Urinary bladder (tissue), 4 donors: Measurements from ENCODE around the gene NEU2. TPM values are rescaled to one million over a fixed set of nuclear protein-coding genes. Genes with fewer than 3 reads are reported as not detected.
"Not testable (repeated sequence)": the region's sequence is repeated elsewhere in the genome, so short reads cannot be mapped to it uniquely, and the experiment has no call there.

Experiments used
- DNase-seq: peaks from one replicate; pipeline ENCODE4 v3.0.0-alpha.2; 2015; ENCODE audit errors: extremely low spot score
- H3K27ac ChIP-seq: one replicate; pipeline ENCODE4 v1.5.1; 2013; ENCODE audit warnings: low read depth, mild to moderate bottlenecking, moderate library complexity
- H3K36me3 ChIP-seq: one replicate; pipeline ENCODE4 v1.6.1; 2013; ENCODE audit warnings: mild to moderate bottlenecking, moderate library complexity; ENCODE audit not compliant: insufficient read depth
- H3K4me1 ChIP-seq: one replicate; pipeline ENCODE4 v1.6.1; 2013; ENCODE audit warnings: mild to moderate bottlenecking, moderate library complexity; ENCODE audit not compliant: insufficient read depth
- H3K4me3 ChIP-seq: one replicate; pipeline ENCODE4 v1.5.1; 2013; ENCODE audit warnings: low read depth, low read length
- WGBS: extraction: QIAGEN DNeasy Blood & Tissue Kit; methylation state at CpG from one replicate; pipeline ENCODE4 v1.1.7; 2013; 5-methylcytosine and 5-hydroxymethylcytosine counted together
- polyA plus RNA-seq: library from polyadenylated mRNA; stranded (reverse); fragments of 200-250 nt; gene quantifications from one replicate; pipeline ENCODE4 v1.2.3, GENCODE V29; 2013
- total RNA-seq: library from RNA; depleted of rRNA; stranded (reverse); fragments of >200 nt; gene quantifications from one replicate; pipeline ENCODE4 v1.2.3, GENCODE V29; 2014
- donor health status: healthy with polysubstance abuse.
- donor health status: healthy.

The NEU2 gene
- total and polyA plus RNA-seq, 2 donors, result not detected

- DNase-seq, result no peak
- peak overlapping the region; percentile 43 for H3K27ac ChIP-seq
- no peaks in the 10 kb centered on the region for H3K36me3 ChIP-seq
- no peaks in the 10 kb centered on the region for H3K4me1 ChIP-seq
- peak overlapping the region; percentile 36 for H3K4me3 ChIP-seq
- 67% methylated on average over 10 of the region's 10 CpGs for WGBS
Measured at GRCh38 chr2:233060980-233061590, 28.6 kb downstream of the NEU2 start.

GRCh38 chr2:233061591-233062450 is 29.3 kb downstream of the NEU2 start:
- DNase-seq, result no peak
- WGBS, result 41% methylated on average over 12 of the region's 12 CpGs
- Histone ChIP-seq H3K27ac (peak overlapping the region; percentile 43), H3K4me1 (no peaks in the 10 kb centered on the region), H3K4me3 (peak overlapping the region; percentile 36), H3K36me3 (no peaks in the 10 kb centered on the region)

- H3K27ac ChIP-seq, result no peak overlapping the region
- no peak for DNase-seq
- H3K4me3 ChIP-seq, result no peak overlapping the region
- WGBS, result 64% methylated on average over 4 of the region's 4 CpGs
- no peaks in the 10 kb centered on the region for H3K4me1 ChIP-seq
- no peaks in the 10 kb centered on the region for H3K36me3 ChIP-seq
Measured at GRCh38 chr2:233062451-233062850, 30.0 kb downstream of the NEU2 start.

- DNase-seq, result no peak
- no peaks in the 10 kb centered on the region for H3K4me1 ChIP-seq
- H3K27ac ChIP-seq, result no peak overlapping the region
- no peaks in the 10 kb centered on the region for H3K36me3 ChIP-seq
- 74% methylated on average over 6 of the region's 6 CpGs for whole genome bisulfite sequencing
- no peak overlapping the region for H3K4me3 ChIP-seq
Measured at GRCh38 chr2:233062946-233063268, 30.4 kb downstream of the NEU2 start.

- DNase-seq, result no peak
- H3K36me3 ChIP-seq, result no peaks in the 10 kb centered on the region
- H3K27ac ChIP-seq, result no peak overlapping the region
- no peak overlapping the region for H3K4me3 ChIP-seq
- WGBS, result 68% methylated on average over 13 of the region's 13 CpGs
- no peaks in the 10 kb centered on the region for H3K4me1 ChIP-seq
Measured at GRCh38 chr2:233063269-233063975, 30.9 kb downstream of the NEU2 start.

- DNase-seq, result no peak
- H3K36me3 ChIP-seq, result no peaks in the 10 kb centered on the region
- no peaks in the 10 kb centered on the region for H3K4me1 ChIP-seq
- 84% methylated on average over 9 of the region's 9 CpGs for WGBS
- no peak overlapping the region for H3K27ac ChIP-seq
- H3K4me3 ChIP-seq, result no peak overlapping the region
Measured at GRCh38 chr2:233063976-233064411, 31.5 kb downstream of the NEU2 start.

GRCh38 chr2:233064530-233065199 is 32.2 kb downstream of the NEU2 start:
- Histone ChIP-seq H3K4me1 (no peaks in the 10 kb centered on the region), H3K36me3 (no peaks in the 10 kb centered on the region), H3K4me3 (no peak overlapping the region), H3K27ac (no peak overlapping the region)
- WGBS, result 76% methylated on average over 16 of the region's 16 CpGs
- DNase-seq, result no peak

- WGBS, result 83% methylated on average over 4 of the region's 4 CpGs
- not testable (repeated sequence) for H3K36me3 ChIP-seq, DNase-seq, H3K27ac ChIP-seq, H3K4me1 ChIP-seq, H3K4me3 ChIP-seq
Measured at GRCh38 chr2:233065200-233065589, 32.7 kb downstream of the NEU2 start.

- Histone ChIP-seq H3K4me3 (no peak overlapping the region), H3K27ac (no peak overlapping the region), H3K4me1 (no peaks in the 10 kb centered on the region), H3K36me3 (no peaks in the 10 kb centered on the region)
- WGBS, result 88% methylated on average over 9 of the region's 9 CpGs
- DNase-seq, result no peak
Measured at GRCh38 chr2:233065954-233066470, 33.5 kb downstream of the NEU2 start.

- no peaks in the 10 kb centered on the region for H3K4me1 ChIP-seq
- no peak overlapping the region for H3K27ac ChIP-seq
- no peaks in the 10 kb centered on the region for H3K36me3 ChIP-seq
- DNase-seq, result no peak
- no peak overlapping the region for H3K4me3 ChIP-seq
- 57% methylated on average over 9 of the region's 9 CpGs for WGBS
Measured at GRCh38 chr2:233068762-233069418, 36.4 kb downstream of the NEU2 start.

GRCh38 chr2:233072838-233073237 is 40.4 kb downstream of the NEU2 start:
- WGBS, result 69% methylated on average over 4 of the region's 4 CpGs
- no peak overlapping the region for H3K27ac ChIP-seq
- H3K36me3 ChIP-seq, result no peaks in the 10 kb centered on the region
- DNase-seq, result no peak
- no peaks in the 10 kb centered on the region for H3K4me1 ChIP-seq
- H3K4me3 ChIP-seq, result no peak overlapping the region

- DNase-seq, result no peak
- 68% methylated on average over 7 of the region's 7 CpGs for WGBS
- Histone ChIP-seq H3K36me3 (no peaks in the 10 kb centered on the region), H3K27ac (no peak overlapping the region), H3K4me3 (no peak overlapping the region), H3K4me1 (no peaks in the 10 kb centered on the region)
Measured at GRCh38 chr2:233074106-233074505, 41.6 kb downstream of the NEU2 start.
